Kidney epithelial cell (primary cell): Measurements from ENCODE around the gene SLC13A5. TPM values are rescaled to one million over a fixed set of nuclear protein-coding genes. Genes with fewer than 3 reads are reported as not detected.

Experiments used
- DNase-seq: peaks from one replicate; pipeline ENCODE4 v3.0.0-alpha.2; 2010; ENCODE audit warnings: low read depth
- H3K27me3 ChIP-seq: 2 replicates; pipeline ENCODE4 v1.6.0; 2011; ENCODE audit warnings: low read length; ENCODE audit not compliant: control insufficient read depth, insufficient read depth
- H3K36me3 ChIP-seq: 2 replicates; pipeline ENCODE4 v1.5.1; 2011; ENCODE audit warnings: low read length; ENCODE audit not compliant: control insufficient read depth, insufficient read depth
- H3K4me3 ChIP-seq: 2 replicates; pipeline ENCODE4 v1.5.1; 2011; ENCODE audit warnings: low read depth, mild to moderate bottlenecking, control low read depth, low read length
- CTCF ChIP-seq: IDR thresholded peaks from 2 replicates; pipeline ENCODE4 v1.5.1; 2011; ENCODE audit warnings: mild to moderate bottlenecking, moderate library complexity, low read length, control low read depth, inconsistent platforms; ENCODE audit not compliant: insufficient read depth, poor library complexity, severe bottlenecking
- total RNA-seq: library from RNA; depleted of rRNA; stranded (reverse); fragments of >200 nt; gene quantifications from 2 replicates; pipeline ENCODE4 v1.2.3, GENCODE V29; 2015

The SLC13A5 gene
- total RNA-seq, 1 donor from 2014 or later: 0.08 TPM

GRCh38 chr17:6643451-6644125 lies 69.6 kb downstream of the SLC13A5 start:
- no peak for DNase-seq
- no peaks in the 10 kb centered on the region for H3K36me3 ChIP-seq
- TF ChIP-seq CTCF: no peak
- H3K4me3 ChIP-seq: no peak overlapping the region
- no peaks in the 10 kb centered on the region for H3K27me3 ChIP-seq

GRCh38 chr17:6642592-6642991 lies 70.6 kb downstream of the SLC13A5 start:
- TF ChIP-seq CTCF: no peak
- DNase-seq: no peak
- no peak overlapping the region for H3K4me3 ChIP-seq

GRCh38 chr17:6641247-6641863 lies 71.8 kb downstream of the SLC13A5 start:
- Histone ChIP-seq H3K36me3 (no peaks in the 10 kb centered on the region), H3K27me3 (no peaks in the 10 kb centered on the region), H3K4me3 (peak overlapping the region; percentile 81)
- no peak for DNase-seq
- TF ChIP-seq CTCF: no peak

More at GRCh38 chr17:6642592-6642991, 70.6 kb downstream of the SLC13A5 start:
- H3K36me3 ChIP-seq: no peaks in the 10 kb centered on the region
- H3K27me3 ChIP-seq: no peaks in the 10 kb centered on the region

- Histone ChIP-seq H3K4me3 (peak within 1 kb of the TSS; percentile 81), H3K36me3 (no peaks in the 10 kb centered on the region), H3K27me3 (no peaks in the 10 kb centered on the region)
- peak; percentile 67 for DNase-seq
- no peak for TF ChIP-seq CTCF
Measured at GRCh38 chr17:6640536-6641246, 72.5 kb downstream of the SLC13A5 start, which contains the start of the genes KIAA0753 and TXNDC17. KIAA0753 (minus strand) TSS chr17:6640711; CDS start chr17:6635103, 5,608 bp downstream. TXNDC17 (plus strand) TSS chr17:6641060; CDS start chr17:6641083, 23 bp downstream.

GRCh38 chr17:6639586-6640535 lies 73.3 kb downstream of the SLC13A5 start:
- H3K36me3 ChIP-seq: no peaks in the 10 kb centered on the region
- no peak for TF ChIP-seq CTCF
- peak overlapping the region; percentile 81 for H3K4me3 ChIP-seq
- DNase-seq: no peak
- no peaks in the 10 kb centered on the region for H3K27me3 ChIP-seq
